ENCODE results near the gene MYH7B.

MYH7B gene

GRCh38 chr20:34923414-34923813, 32.3 kb upstream of the MYH7B start:
- DNase-seq (ENCODE audit: insufficient read length, low spot score) (no peak), FAIRE-seq (no peak)
- TF ChIP-seq SPI1 (IDR thresholded peaks at IDR 0.05; ENCODE audit: low read depth, low read length) = no peak
- no peak for TF ChIP-seq PAX5 (IDR thresholded peaks at IDR 0.05; ENCODE audit: insufficient read depth, low read length, severe bottlenecking)
- no peak for TF ChIP-seq POLR2AphosphoS5 (IDR thresholded peaks at IDR 0.05; ENCODE audit: low read depth, low read length)
- TF ChIP-seq POU2F2 (IDR thresholded peaks at IDR 0.05; ENCODE audit: low read depth, low read length) = no peak
- TF ChIP-seq POLR2A (IDR thresholded peaks at IDR 0.05; ENCODE audit: low read depth, low read length) = no peak
- TF ChIP-seq TAF1 (IDR thresholded peaks at IDR 0.05; ENCODE audit: low read depth, low read length) = no peak

DNA sequence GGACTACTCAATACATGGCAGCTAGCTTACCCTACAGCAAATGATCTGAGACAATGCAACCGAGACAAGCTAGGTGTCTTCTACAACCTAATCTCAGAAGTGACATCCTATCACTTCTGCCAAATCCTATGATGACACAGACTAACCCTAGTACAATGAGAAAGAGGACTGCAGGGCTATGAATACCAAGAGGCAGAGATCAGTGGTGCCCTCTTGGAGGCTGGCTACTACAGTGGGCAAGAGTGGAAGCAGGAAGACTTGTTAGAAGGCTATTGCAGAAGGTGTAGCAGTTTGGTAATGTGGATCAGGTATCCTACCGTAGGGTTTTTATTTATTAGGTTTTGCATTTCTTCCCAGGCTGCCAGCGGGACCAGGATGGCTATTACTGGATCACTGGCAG, 30.3 kb upstream of the MYH7B start:
- DNase-seq (ENCODE audit: insufficient read length, low spot score) (no peak), FAIRE-seq (no peak)
- TF ChIP-seq SPI1 (IDR thresholded peaks at IDR 0.05; ENCODE audit: low read depth, low read length) = no peak
- TF ChIP-seq PAX5 (IDR thresholded peaks at IDR 0.05; ENCODE audit: insufficient read depth, low read length, severe bottlenecking) = no peak
- TF ChIP-seq POLR2AphosphoS5 (IDR thresholded peaks at IDR 0.05; ENCODE audit: low read depth, low read length) = no peak
- no peak for TF ChIP-seq POU2F2 (IDR thresholded peaks at IDR 0.05; ENCODE audit: low read depth, low read length)
- TF ChIP-seq POLR2A (IDR thresholded peaks at IDR 0.05; ENCODE audit: low read depth, low read length) = no peak
- no peak for TF ChIP-seq TAF1 (IDR thresholded peaks at IDR 0.05; ENCODE audit: low read depth, low read length)

DNA sequence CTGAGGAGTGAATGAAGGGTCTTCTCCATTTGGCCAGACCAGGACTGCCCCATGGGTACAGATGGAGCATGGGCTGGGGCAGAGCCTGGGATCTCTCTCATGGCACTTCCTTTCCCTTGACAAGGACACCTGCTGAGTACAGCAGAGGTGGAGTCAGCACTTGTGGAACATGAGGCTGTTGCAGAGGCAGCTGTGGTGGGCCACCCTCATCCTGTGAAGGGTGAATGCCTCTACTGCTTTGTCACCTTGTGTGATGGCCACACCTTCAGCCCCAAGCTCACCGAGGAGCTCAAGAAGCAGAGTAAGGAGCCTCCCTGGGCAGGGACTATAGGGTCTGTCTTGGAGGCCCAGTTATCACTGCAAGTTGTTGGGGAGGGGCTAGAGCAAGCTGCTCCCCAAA, 29.7 kb upstream of the MYH7B start:
- FAIRE-seq (no peak), DNase-seq (ENCODE audit: insufficient read length, low spot score) (no peak)
- TF ChIP-seq TAF1 (IDR thresholded peaks at IDR 0.05; ENCODE audit: low read depth, low read length) = no peak
- TF ChIP-seq POLR2AphosphoS5 (IDR thresholded peaks at IDR 0.05; ENCODE audit: low read depth, low read length) = no peak

GRCh38 chr20:34926581-34926980, 29.1 kb upstream of the MYH7B start:
- FAIRE-seq = no peak
- no peak for DNase-seq (ENCODE audit: insufficient read length, low spot score)
- no peak for TF ChIP-seq SPI1 (IDR thresholded peaks at IDR 0.05; ENCODE audit: low read depth, low read length)
- no peak for TF ChIP-seq TAF1 (IDR thresholded peaks at IDR 0.05; ENCODE audit: low read depth, low read length)
- no peak for TF ChIP-seq PAX5 (IDR thresholded peaks at IDR 0.05; ENCODE audit: insufficient read depth, low read length, severe bottlenecking)
- no peak for TF ChIP-seq POLR2A (IDR thresholded peaks at IDR 0.05; ENCODE audit: low read depth, low read length)
- TF ChIP-seq POLR2AphosphoS5 (IDR thresholded peaks at IDR 0.05; ENCODE audit: low read depth, low read length) = no peak
- TF ChIP-seq POU2F2 (IDR thresholded peaks at IDR 0.05; ENCODE audit: low read depth, low read length) = no peak

- no peak for TF ChIP-seq POLR2A (IDR thresholded peaks at IDR 0.05; ENCODE audit: low read depth, low read length)
- no peak for TF ChIP-seq PAX5 (IDR thresholded peaks at IDR 0.05; ENCODE audit: insufficient read depth, low read length, severe bottlenecking)
- FAIRE-seq (no peak), DNase-seq (ENCODE audit: insufficient read length, low spot score) (no peak)
Observed at GRCh38 chr20:34927736-34928135, 27.9 kb upstream of the MYH7B start.

- no peak for TF ChIP-seq TAF1 (IDR thresholded peaks at IDR 0.05; ENCODE audit: low read depth, low read length)
- TF ChIP-seq PAX5 (IDR thresholded peaks at IDR 0.05; ENCODE audit: insufficient read depth, low read length, severe bottlenecking) = no peak
- TF ChIP-seq POU2F2 (IDR thresholded peaks at IDR 0.05; ENCODE audit: low read depth, low read length) = no peak
- no peak for TF ChIP-seq SPI1 (IDR thresholded peaks at IDR 0.05; ENCODE audit: low read depth, low read length)
- TF ChIP-seq POLR2AphosphoS5 (IDR thresholded peaks at IDR 0.05; ENCODE audit: low read depth, low read length) = no peak
- TF ChIP-seq POLR2A (IDR thresholded peaks at IDR 0.05; ENCODE audit: low read depth, low read length) = no peak
- FAIRE-seq (no peak), DNase-seq (ENCODE audit: insufficient read length, low spot score) (no peak)
Observed at GRCh38 chr20:34928411-34928810, 27.3 kb upstream of the MYH7B start.

GRCh38 chr20:34931771-34932170, 23.9 kb upstream of the MYH7B start:
- DNase-seq (ENCODE audit: insufficient read length, low spot score) (no peak), FAIRE-seq (no peak)
- no peak for TF ChIP-seq POLR2A (IDR thresholded peaks at IDR 0.05; ENCODE audit: low read depth, low read length)
- no peak for TF ChIP-seq SPI1 (IDR thresholded peaks at IDR 0.05; ENCODE audit: low read depth, low read length)
- TF ChIP-seq TAF1 (IDR thresholded peaks at IDR 0.05; ENCODE audit: low read depth, low read length) = no peak
- no peak for TF ChIP-seq POU2F2 (IDR thresholded peaks at IDR 0.05; ENCODE audit: low read depth, low read length)
- no peak for TF ChIP-seq PAX5 (IDR thresholded peaks at IDR 0.05; ENCODE audit: insufficient read depth, low read length, severe bottlenecking)
- no peak for TF ChIP-seq POLR2AphosphoS5 (IDR thresholded peaks at IDR 0.05; ENCODE audit: low read depth, low read length)

- FAIRE-seq (no peak), DNase-seq (ENCODE audit: insufficient read length, low spot score) (no peak)
- TF ChIP-seq SPI1 (IDR thresholded peaks at IDR 0.05; ENCODE audit: low read depth, low read length) (no peak), POU2F2 (IDR thresholded peaks at IDR 0.05; ENCODE audit: low read depth, low read length) (no peak), POLR2A (IDR thresholded peaks at IDR 0.05; ENCODE audit: low read depth, low read length) (no peak), TAF1 (IDR thresholded peaks at IDR 0.05; ENCODE audit: low read depth, low read length) (no peak), POLR2AphosphoS5 (IDR thresholded peaks at IDR 0.05; ENCODE audit: low read depth, low read length) (no peak), PAX5 (IDR thresholded peaks at IDR 0.05; ENCODE audit: insufficient read depth, low read length, severe bottlenecking) (no peak)
Observed at GRCh38 chr20:34938466-34939163, 17.1 kb upstream of the MYH7B start.

DNA sequence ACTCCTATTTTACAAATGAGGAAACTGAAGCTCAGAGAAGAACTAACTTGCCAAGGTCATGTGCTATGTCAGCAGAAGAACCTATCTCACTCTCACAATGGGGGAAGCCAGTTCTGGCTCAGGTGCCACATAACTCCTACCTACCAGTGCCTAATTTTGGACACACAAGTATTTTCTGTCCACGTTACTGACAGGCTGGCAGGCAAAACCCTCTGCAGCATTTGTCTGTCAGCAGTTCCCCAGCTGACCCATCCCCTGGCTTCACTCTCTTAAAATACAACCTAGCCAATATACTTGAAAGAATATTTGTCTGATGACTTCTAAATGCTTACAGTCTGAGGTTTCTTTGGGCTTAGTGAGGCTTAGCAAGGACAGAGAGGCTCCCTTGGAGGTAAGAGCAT, 15.6 kb upstream of the MYH7B start:
- DNase-seq (ENCODE audit: insufficient read length, low spot score) (no peak), FAIRE-seq (no peak)
- TF ChIP-seq POLR2A (IDR thresholded peaks at IDR 0.05; ENCODE audit: low read depth, low read length) (no peak), PAX5 (IDR thresholded peaks at IDR 0.05; ENCODE audit: insufficient read depth, low read length, severe bottlenecking) (no peak), TAF1 (IDR thresholded peaks at IDR 0.05; ENCODE audit: low read depth, low read length) (no peak), POU2F2 (IDR thresholded peaks at IDR 0.05; ENCODE audit: low read depth, low read length) (no peak), POLR2AphosphoS5 (IDR thresholded peaks at IDR 0.05; ENCODE audit: low read depth, low read length) (no peak), SPI1 (IDR thresholded peaks at IDR 0.05; ENCODE audit: low read depth, low read length) (no peak)

- DNase-seq (ENCODE audit: insufficient read length, low spot score) = no peak
- TF ChIP-seq POU2F2 (IDR thresholded peaks at IDR 0.05; ENCODE audit: low read depth, low read length) (no peak), POLR2AphosphoS5 (IDR thresholded peaks at IDR 0.05; ENCODE audit: low read depth, low read length) (no peak), POLR2A (IDR thresholded peaks at IDR 0.05; ENCODE audit: low read depth, low read length) (no peak), SPI1 (IDR thresholded peaks at IDR 0.05; ENCODE audit: low read depth, low read length) (no peak), PAX5 (IDR thresholded peaks at IDR 0.05; ENCODE audit: insufficient read depth, low read length, severe bottlenecking) (no peak), TAF1 (IDR thresholded peaks at IDR 0.05; ENCODE audit: low read depth, low read length) (no peak)
- no peak for FAIRE-seq
Observed at GRCh38 chr20:34941226-34941625, 14.4 kb upstream of the MYH7B start.
